ENCODE measurements around the gene BORCS5. TPM values are rescaled to one million over a fixed set of nuclear protein-coding genes. Genes with fewer than 3 reads are reported as not detected.

Gene BORCS5
- polyA plus RNA-seq, 2 of the 4 experiments (the other 2 are of a cell fraction) = 5.1 to 10.2 TPM

- DNase-seq (ENCODE audit: low read depth in 1 of 2, low spot score in 1 of 2) (no peak), FAIRE-seq (no peak), ATAC-seq (no peak)
- H3K4me3 ChIP-seq = no peak overlapping the region
- H3K4me1 ChIP-seq = no peaks in the 10 kb centered on the region
- no peak overlapping the region for H3K4me2 ChIP-seq
- ChIA-PET CTCF (interaction anchor here (0.9 to 1.2 kb wide), 2 partner anchors 42 to 46 kb away, joined by 3 read pairs; no protein-coding TSS in a partner anchor), POLR2A (no interaction called here)
- 88% methylated on average over 2 of the region's 2 CpGs for WGBS (ENCODE audit: missing lambda C conversion rate)
- no peak overlapping the region for H3K27ac ChIP-seq
- H3K9me3 ChIP-seq = peaks cover 20% of the 10 kb centered on the region
- TF ChIP-seq PHF8 (IDR thresholded peaks at IDR 0.05; ENCODE audit: borderline replicate concordance, low read depth) (no peak), NFE2L2 (conservative IDR thresholded peaks at IDR 0.05; ENCODE audit: low read length) (no peak), FOXS1 (CRISPR knock-in tag; IDR thresholded peaks at IDR 0.05) (no peak), RCOR1 (IDR thresholded peaks at IDR 0.05; ENCODE audit: low read depth, low read length) (no peak), MAFK (IDR thresholded peaks at IDR 0.05; ENCODE audit: partially characterized antibody) (no peak), ZSCAN20 (CRISPR knock-in tag; IDR thresholded peaks at IDR 0.05) (no peak), TFCP2L1 (CRISPR knock-in tag; IDR thresholded peaks at IDR 0.05) (no peak), SMC3 (IDR thresholded peaks at IDR 0.05) (no peak), CEBPB (IDR thresholded peaks at IDR 0.05) (no peak), FOSB (CRISPR knock-in tag; IDR thresholded peaks at IDR 0.05) (no peak), MAX (IDR thresholded peaks at IDR 0.05) (no peak)
These were observed 66.5 kb downstream of the BORCS5 start for GRCh38 chr12:12423367-12423766.

DNA sequence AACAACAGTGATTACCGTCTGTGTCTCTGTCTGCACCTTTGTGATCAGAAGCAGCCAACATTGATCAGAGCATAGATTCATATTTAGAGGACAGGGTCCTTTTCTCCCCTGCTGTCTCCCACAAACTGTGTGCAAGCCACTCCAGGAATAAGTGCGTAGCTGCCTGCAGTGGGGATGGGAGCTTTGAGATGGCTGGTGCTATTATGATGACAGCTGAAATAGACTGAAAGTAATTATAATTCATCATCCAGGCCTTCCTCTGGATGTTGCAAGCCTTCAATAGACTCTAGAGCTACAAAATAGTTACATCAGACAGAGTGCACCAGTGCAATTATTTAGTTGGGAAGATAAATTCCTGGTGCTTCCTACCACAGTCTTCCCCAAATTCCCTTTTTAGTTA, 68.1 kb downstream of the BORCS5 start:
- ATAC-seq = no peak
- POLR2A ChIA-PET = interaction anchor here (0.6 kb wide), 1 partner anchor 198 kb away, joined by 3 read pairs; no protein-coding TSS in a partner anchor
- WGBS (ENCODE audit: missing lambda C conversion rate) = 95% methylated on average over 2 of the region's 2 CpGs
- CTCF ChIA-PET = no interaction called here
- no peak for TF ChIP-seq TP53 (CRISPR knock-in tag; IDR thresholded peaks at IDR 0.05)
- Histone ChIP-seq H3K4me2 (no peak overlapping the region), H3K4me1 (peaks cover 12% of the 10 kb centered on the region; the same call in 1 of the 3 replicates), H3K27ac (no peak overlapping the region), H3K9me3 (peaks cover 20% of the 10 kb centered on the region), H3K4me3 (no peak overlapping the region)
- no peak for DNase-seq (ENCODE audit: low read depth in 1 of 2, low spot score in 1 of 2)
- no peak for FAIRE-seq

DNA sequence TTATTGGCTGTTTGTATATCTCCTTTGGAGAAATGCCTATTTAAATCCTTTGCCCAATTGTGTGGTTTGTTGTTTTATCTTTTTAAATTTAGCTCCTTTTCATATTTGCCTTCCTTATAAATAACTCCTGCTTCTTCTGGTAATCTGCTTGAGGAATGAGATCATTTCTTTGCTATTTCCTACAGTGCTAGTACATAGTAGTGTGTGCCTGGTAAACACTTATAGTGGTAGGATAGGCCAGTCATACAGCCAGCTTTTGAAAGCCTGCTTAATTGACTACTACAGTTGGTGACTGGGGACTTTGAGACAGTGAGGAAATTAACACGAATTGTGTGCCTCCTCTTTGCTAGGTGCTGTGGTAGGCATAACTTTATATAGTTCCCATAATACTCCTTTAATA, 68.7 kb downstream of the BORCS5 start:
- no peak overlapping the region for H3K4me3 ChIP-seq
- DNase-seq (ENCODE audit: low read depth in 1 of 2, low spot score in 1 of 2) (no peak), FAIRE-seq (no peak), ATAC-seq (no peak)
- TF ChIP-seq TFCP2L1 (CRISPR knock-in tag; IDR thresholded peaks at IDR 0.05) = no peak
- no peak for TF ChIP-seq REST (IDR thresholded peaks at IDR 0.05)
- TF ChIP-seq, protein P1, sequence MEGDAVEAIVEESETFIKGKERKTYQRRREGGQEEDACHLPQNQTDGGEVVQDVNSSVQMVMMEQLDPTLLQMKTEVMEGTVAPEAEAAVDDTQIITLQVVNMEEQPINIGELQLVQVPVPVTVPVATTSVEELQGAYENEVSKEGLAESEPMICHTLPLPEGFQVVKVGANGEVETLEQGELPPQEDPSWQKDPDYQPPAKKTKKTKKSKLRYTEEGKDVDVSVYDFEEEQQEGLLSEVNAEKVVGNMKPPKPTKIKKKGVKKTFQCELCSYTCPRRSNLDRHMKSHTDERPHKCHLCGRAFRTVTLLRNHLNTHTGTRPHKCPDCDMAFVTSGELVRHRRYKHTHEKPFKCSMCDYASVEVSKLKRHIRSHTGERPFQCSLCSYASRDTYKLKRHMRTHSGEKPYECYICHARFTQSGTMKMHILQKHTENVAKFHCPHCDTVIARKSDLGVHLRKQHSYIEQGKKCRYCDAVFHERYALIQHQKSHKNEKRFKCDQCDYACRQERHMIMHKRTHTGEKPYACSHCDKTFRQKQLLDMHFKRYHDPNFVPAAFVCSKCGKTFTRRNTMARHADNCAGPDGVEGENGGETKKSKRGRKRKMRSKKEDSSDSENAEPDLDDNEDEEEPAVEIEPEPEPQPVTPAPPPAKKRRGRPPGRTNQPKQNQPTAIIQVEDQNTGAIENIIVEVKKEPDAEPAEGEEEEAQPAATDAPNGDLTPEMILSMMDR (IDR thresholded peaks at IDR 0.05) = no peak
- TF ChIP-seq EP300 (IDR thresholded peaks at IDR 0.05) = no peak
- TF ChIP-seq MAFK (IDR thresholded peaks at IDR 0.05; ENCODE audit: partially characterized antibody) = no peak
- no peak for TF ChIP-seq RFX5 (IDR thresholded peaks at IDR 0.05)
- TF ChIP-seq ZNF302 (CRISPR knock-in tag; IDR thresholded peaks at IDR 0.05) = no peak
- peaks cover 20% of the 10 kb centered on the region for H3K9me3 ChIP-seq
- whole genome bisulfite sequencing (ENCODE audit: missing lambda C conversion rate) = 48% methylated on average over 1 of the region's 1 CpG
- H3K27ac ChIP-seq = no peak overlapping the region
- POLR2A ChIA-PET = interaction anchor here (0.6 kb wide), 1 partner anchor 199 kb away, joined by 3 read pairs; no protein-coding TSS in a partner anchor
- CTCF ChIA-PET = no interaction called here
- H3K4me2 ChIP-seq = no peak overlapping the region
- peaks cover 15% of the 10 kb centered on the region for H3K4me1 ChIP-seq
